ENCODE results near the gene GALNT18. TPM values are rescaled to one million over a fixed set of nuclear protein-coding genes. Genes with fewer than 3 reads are reported as not detected.
A peak's percentile ranks its signal among the peaks of the same experiment; 100 is the strongest.

GALNT18 gene
- total RNA-seq, 4 donors from 2014 or later, result 4.7 to 20.4 (median 14.1) TPM

DNA sequence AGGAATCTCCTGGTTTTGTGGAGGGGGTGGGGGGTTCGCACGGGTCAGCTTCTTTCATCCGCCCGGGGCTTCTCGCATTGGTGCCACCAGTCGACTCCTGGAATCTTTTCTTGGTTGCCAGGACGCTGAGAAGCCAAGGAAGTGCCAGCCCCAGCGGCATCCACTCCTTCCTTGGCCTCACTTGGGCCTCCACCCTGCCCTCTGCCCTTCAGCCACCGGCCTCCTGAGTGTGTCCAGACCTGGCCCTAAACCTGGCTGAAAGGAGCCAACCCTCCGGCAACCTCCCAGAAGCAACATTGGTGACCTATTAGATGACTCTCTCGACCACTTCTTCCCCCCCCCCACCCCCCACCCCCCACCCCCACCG, 518 bp upstream of the GALNT18 start:
- WGBS, 2 donors, result 15 to 25% methylated on average over 5 to 11 of the region's 12 CpGs

DNA sequence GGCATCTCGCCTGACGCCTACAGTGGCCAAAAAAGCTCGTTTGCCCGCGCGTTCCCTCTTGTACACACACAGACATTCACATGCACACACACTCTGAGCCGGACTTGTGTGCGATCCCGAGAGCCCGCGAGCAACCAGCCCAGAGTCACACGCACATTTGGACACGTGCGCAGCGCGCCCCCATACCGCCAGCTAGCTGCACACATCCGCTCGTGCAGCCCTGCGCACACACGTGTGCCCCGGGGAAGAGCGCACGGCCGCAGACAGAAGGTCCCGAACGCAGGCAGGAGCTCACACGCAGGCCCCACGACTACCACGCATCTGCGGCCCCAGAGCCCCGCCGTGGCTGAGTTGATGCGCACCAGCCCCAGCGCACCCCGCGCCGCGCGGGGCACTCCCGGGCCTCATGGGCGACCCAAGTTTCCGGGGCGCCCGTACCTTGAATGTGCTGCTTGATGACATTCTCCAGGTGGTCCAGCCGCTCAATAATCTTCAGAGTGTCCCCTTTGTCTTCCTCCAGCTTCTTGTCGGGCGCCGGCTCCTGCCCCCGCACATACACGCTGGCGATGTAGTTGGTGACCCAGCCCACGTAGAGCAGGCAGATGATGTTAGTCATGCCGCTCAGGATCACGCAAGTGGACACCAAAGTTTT, 758 bp downstream of the GALNT18 start:
- H3K36me3 ChIP-seq, result no peaks in the 10 kb centered on the region
- WGBS, 2 donors, result 0 to 1% methylated on average over 11 to 19 of the region's 55 CpGs
- DNase-seq, result no peak
- peaks cover 8 to 51% (median 10%) of the 10 kb centered on the region in 3 donors for H3K4me1 ChIP-seq
- TF ChIP-seq POLR2A (IDR thresholded peaks at IDR 0.05) (no peak), CTCF (IDR thresholded peaks at IDR 0.05) (no peak)
- intact Hi-C loops (cut with DNase I), result loop anchor here (10.0 kb wide), 1 partner anchor 164 kb away; no protein-coding TSS in a partner anchor
- peak overlapping the region; percentile 66 to 85 (median 72) for H3K27ac ChIP-seq
- peaks cover 0 to 29% (median 0%) of the 10 kb centered on the region in 4 donors for H3K27me3 ChIP-seq
- peak overlapping the region; percentile 53 to 68 (median 61) for H3K4me3 ChIP-seq
- H3K9me3 ChIP-seq, result no peaks in the 10 kb centered on the region

More for the DNA sequence above, 518 bp upstream of the GALNT18 start:
- no peak for DNase-seq
- H3K36me3 ChIP-seq, result no peaks in the 10 kb centered on the region
- H3K4me1 ChIP-seq, result peaks cover 8 to 51% (median 10%) of the 10 kb centered on the region in 3 donors
- H3K9me3 ChIP-seq, result no peaks in the 10 kb centered on the region
- intact Hi-C loops (cut with DNase I), result loop anchor here (10.0 kb wide), 1 partner anchor 162 kb away; no protein-coding TSS in a partner anchor
- peaks cover 0 to 29% (median 0%) of the 10 kb centered on the region in 4 donors for H3K27me3 ChIP-seq
- H3K27ac ChIP-seq, result peak overlapping the region in 3 of 4 donors; percentile 52 to 77 (median 70)
- TF ChIP-seq CTCF (IDR thresholded peaks at IDR 0.05), result no peak
- no peak for TF ChIP-seq POLR2A (IDR thresholded peaks at IDR 0.05)
- peak overlapping the region in 3 of 4 donors; percentile 53 to 68 (median 65) for H3K4me3 ChIP-seq

GRCh38 chr11:11620173-11620920, 1.5 kb downstream of the GALNT18 start:
- WGBS, 2 donors, result 0 to 20% methylated on average over 11 to 15 of the region's 48 CpGs
- TF ChIP-seq POLR2A (IDR thresholded peaks at IDR 0.05) (no peak), CTCF (IDR thresholded peaks at IDR 0.05) (no peak)
- intact Hi-C loops (cut with DNase I), result loop anchor here (10.0 kb wide), 1 partner anchor 164 kb away; no protein-coding TSS in a partner anchor

DNA sequence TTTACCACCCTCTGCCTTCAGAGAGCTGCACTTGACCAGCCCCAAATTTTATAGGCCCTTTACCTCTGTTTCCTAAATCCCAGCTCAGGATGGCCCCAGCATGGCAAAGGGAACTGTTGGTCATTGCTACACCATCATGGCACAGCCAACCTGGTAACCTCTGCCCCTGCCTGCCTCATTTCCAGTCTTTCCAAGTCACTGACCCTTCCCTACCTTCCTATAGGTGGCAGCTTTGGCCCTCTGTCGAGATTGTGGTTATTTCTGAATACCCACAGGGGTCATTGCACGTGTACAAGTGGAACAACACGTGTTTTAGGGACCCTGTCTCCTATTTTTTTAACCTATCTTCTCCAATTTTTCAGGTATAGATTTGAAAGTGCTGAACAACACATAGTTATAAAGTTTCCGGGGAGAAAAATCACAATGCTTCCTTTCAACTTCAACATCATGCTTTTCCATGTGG, 2.8 kb downstream of the GALNT18 start:
- TF ChIP-seq POLR2A (IDR thresholded peaks at IDR 0.05) (no peak), CTCF (IDR thresholded peaks at IDR 0.05) (no peak)
- intact Hi-C loops (cut with DNase I), result no loop called here
- Histone ChIP-seq H3K4me1 (peaks cover 8 to 51% (median 10%) of the 10 kb centered on the region in 3 donors), H3K27me3 (peaks cover 0 to 29% (median 0%) of the 10 kb centered on the region in 4 donors), H3K36me3 (no peaks in the 10 kb centered on the region), H3K27ac (no peak overlapping the region), H3K4me3 (peak overlapping the region in 2 of 4 donors; percentile 65 to 68), H3K9me3 (no peaks in the 10 kb centered on the region)
- DNase-seq, result no peak
- 51 to 55% methylated on average over 4 of the region's 4 CpGs for WGBS, 2 donors

More at GRCh38 chr11:11620173-11620920, 1.5 kb downstream of the GALNT18 start:
- H3K27me3 ChIP-seq, result peaks cover 0 to 29% (median 0%) of the 10 kb centered on the region in 4 donors
- H3K4me1 ChIP-seq, result peaks cover 8 to 51% (median 10%) of the 10 kb centered on the region in 3 donors
- H3K9me3 ChIP-seq, result no peaks in the 10 kb centered on the region
- no peaks in the 10 kb centered on the region for H3K36me3 ChIP-seq
- H3K27ac ChIP-seq, result peak overlapping the region; percentile 66 to 85 (median 72)
- H3K4me3 ChIP-seq, result peak overlapping the region; percentile 53 to 68 (median 61)
- no peak for DNase-seq
